Left ventricle myocardium superior (tissue), 1 donor: ENCODE measurements around the gene PLPP4. TPM values are rescaled to one million over a fixed set of nuclear protein-coding genes. Genes with fewer than 3 reads are reported as not detected.

Experiments used
- ATAC-seq: fragments of 200-7000 bp; cut with Tn5 transposase; one replicate; pipeline ENCODE4 v1.9.1; 2020; ENCODE audit warnings: mild to moderate bottlenecking, moderate library complexity
- DNase-seq: peaks from one replicate; pipeline ENCODE4 v3.0.0-alpha.2; 2020
- intact Hi-C: fragments of 100-400 bp; cut with micrococcal nuclease; formaldehyde crosslinking; loops from one replicate; pipeline ENCODE4 v1.11.0; 2022
- total RNA-seq: library from RNA; stranded (reverse); fragmentation: NEBNext Ultra II Directional; extraction: Animal tissue kit (Norgen Biotek cat#: 25700); gene quantifications from one replicate; pipeline ENCODE4 v1.2.1, GENCODE V29; 2021
- donor health status: DM: no; HTN: yes; CAD: no; lungs with severe emphysema.

Gene PLPP4
- total RNA-seq, 1 donor from 2014 or later: not detected

GRCh38 chr10:120632942-120633341, 175.9 kb downstream of the PLPP4 start:
- intact Hi-C loops: no loop called here
- ATAC-seq (no peak), DNase-seq (no peak)

- DNase-seq (no peak), ATAC-seq (no peak)
- intact Hi-C loops: no loop called here
Observed at GRCh38 chr10:120634659-120635058, 177.6 kb downstream of the PLPP4 start.
